Thoracic aorta endothelial cell (primary cell): ENCODE results near the gene TTC5. TPM values are rescaled to one million over a fixed set of nuclear protein-coding genes. Genes with fewer than 3 reads are reported as not detected.

Experiments
- small RNA-seq: library from RNA; depleted of rRNA; stranded (forward); fragments of <200 nt; gene quantifications from one replicate; pipeline ENCODE3, GENCODE V24; 2012
- total RNA-seq: library from RNA; depleted of rRNA; stranded (reverse); fragments of >200 nt; gene quantifications from 2 replicates; pipeline ENCODE4 v1.2.3, GENCODE V29; 2012

TTC5 gene, protein sequence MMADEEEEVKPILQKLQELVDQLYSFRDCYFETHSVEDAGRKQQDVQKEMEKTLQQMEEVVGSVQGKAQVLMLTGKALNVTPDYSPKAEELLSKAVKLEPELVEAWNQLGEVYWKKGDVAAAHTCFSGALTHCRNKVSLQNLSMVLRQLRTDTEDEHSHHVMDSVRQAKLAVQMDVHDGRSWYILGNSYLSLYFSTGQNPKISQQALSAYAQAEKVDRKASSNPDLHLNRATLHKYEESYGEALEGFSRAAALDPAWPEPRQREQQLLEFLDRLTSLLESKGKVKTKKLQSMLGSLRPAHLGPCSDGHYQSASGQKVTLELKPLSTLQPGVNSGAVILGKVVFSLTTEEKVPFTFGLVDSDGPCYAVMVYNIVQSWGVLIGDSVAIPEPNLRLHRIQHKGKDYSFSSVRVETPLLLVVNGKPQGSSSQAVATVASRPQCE
- 17.7 and 28.3 TPM in 2 replicates for total RNA-seq

DNA sequence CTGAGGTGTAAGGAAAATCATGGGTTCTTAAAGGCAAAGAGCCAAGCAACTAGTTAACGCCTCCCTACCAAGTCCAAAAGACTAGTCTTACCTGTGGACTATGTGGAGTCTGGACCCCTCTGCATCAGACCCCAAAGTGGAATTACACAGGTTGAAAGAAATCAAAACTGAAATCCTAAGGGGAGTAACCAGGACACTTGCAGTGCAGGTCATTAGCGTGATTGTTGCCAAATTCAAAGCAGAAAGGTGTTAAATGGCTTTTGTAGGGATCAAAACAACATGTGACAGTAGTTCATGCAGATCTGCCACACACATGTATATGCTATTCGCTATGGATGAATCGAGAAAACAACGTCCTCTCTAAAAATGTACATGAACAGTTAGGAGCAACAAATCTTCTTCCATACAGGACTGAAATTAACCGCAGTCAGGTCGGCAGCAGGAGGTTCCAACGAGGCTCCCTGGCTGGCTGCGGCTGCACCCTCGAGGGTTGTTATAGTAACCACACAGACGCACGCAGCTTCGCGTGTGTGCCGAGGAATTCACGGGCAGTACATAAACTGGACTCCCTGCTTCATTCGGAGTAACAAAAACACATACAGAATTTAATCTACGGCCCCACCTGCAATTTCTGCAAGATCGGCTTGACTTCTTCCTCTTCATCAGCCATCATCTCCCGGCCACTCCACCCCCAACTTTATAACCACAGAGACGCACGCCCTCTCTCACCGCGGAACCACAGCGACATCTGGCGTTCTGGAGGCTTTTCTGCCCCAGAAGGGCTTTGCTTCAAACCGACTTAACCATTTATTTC, at the start of gene TTC5:
TTC5 (minus strand) TSS at position 687 of the 814 bp plus-strand sequence; CDS start at position 673, 14 bp downstream.

DNA sequence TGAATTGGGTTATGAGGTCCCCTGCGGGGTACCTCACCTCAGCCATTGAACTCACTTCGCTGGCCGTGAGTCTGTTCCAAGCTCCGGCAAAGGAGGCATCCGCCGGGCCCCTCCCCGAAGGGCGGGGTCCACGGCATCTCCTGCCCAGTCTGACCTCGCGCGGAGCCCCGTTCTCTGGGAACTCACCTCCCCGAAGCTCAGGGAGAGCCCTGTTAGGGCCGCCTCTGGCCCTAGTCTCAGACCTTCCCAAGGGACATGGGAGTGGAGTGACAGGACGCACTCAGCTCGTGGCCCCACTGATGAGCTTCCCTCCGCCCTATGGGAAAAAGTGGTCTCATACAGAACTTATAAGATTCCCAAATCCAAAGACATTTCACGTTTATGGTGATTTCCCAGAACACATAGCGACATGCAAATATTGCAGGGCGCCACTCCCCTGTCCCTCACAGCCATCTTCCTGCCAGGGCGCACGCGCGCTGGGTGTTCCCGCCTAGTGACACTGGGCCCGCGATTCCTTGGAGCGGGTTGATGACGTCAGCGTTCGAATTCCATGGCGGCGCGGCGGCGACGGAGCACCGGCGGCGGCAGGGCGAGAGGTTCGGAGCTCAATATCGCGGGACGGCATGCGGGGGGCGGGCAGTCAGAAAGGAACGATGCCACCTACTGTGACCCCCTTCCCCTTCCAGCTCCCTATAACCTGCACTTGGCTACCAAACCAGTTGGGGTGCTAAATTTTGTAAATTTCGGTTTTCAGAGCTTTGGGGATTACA, 37.5 kb upstream of the TTC5 start, which contains the start of gene PARP2:
PARP2 (plus strand) TSS at position 544 of the 770 bp plus-strand sequence; CDS start at position 551, 7 bp downstream.

DNA sequence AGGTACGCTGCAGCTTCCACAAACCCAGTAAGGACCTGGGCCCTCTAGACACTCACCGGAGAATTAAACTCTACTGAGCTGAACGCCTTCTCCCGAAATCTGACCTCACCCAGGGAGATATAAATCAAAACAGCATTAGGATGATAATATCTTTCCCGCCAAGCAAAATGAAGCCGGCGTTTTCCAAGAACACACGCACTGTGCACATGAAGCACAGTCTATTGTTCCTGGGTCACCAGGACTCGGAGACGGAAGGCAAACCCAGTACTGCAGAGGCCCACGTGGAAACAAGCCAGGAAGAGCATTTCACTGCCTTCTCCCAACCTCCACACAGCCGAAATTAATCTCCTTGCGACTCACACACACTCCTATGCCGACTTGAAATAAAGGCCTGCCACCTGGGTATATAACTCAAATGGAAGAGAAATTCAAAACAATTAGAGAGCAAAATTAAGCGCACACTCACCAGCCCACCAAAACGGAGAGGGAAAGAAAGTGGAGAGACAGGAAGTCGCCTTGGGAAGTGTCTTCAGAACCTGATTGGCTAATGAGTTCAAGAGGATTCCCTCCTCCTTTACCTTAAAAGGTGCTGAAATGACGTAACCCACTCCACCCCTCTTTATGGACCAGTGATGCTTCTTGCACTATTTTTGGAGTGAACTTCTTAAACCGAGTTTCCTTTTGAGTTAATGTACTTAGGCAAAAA, 27.2 kb upstream of the TTC5 start, which contains the start of gene CCNB1IP1:
CCNB1IP1 (minus strand) TSS at position 492 of the 706 bp plus-strand sequence. CDS start 16,756 bp downstream, outside the sequence.

Small RNA genes within 50 kb of the gene (small RNA-seq; reads per million reads assigned to genes)
- 3.7 reads per million, percentile 71 among the genes with 10 or more reads in this experiment for gene SNORA79B
- gene SNORD126: 192 reads per million, percentile 99 among the genes with 10 or more reads in this experiment

Other genes with a start within 250 kb of the TTC5 start
- gene OR4L1, start 245.9 kb downstream of the TTC5 start, total RNA-seq: not detected in 2 replicates
- gene OR4K17, start 195.2 kb downstream of the TTC5 start, total RNA-seq: not detected in 2 replicates
- not detected in 2 replicates for gene OR4N5, start 167.1 kb downstream of the TTC5 start, total RNA-seq
- gene OR11G2, start 115.1 kb downstream of the TTC5 start, total RNA-seq: not detected in 2 replicates
- gene OR11H6, start 82.2 kb downstream of the TTC5 start, total RNA-seq: not detected in 2 replicates
- gene OR11H7, start 77.0 kb downstream of the TTC5 start, total RNA-seq: not detected in 2 replicates
- not detected in 2 replicates for gene OR11H4, start 66.7 kb downstream of the TTC5 start, total RNA-seq
- gene CCNB1IP1, start 27.3 kb upstream of the TTC5 start, total RNA-seq: 35.2 and 41.4 TPM in 2 replicates
- 21.3 and 22.3 TPM in 2 replicates for gene PARP2, start 37.7 kb upstream of the TTC5 start, total RNA-seq
- 26.5 and 34.8 TPM in 2 replicates for gene TEP1, start 107.5 kb upstream of the TTC5 start, total RNA-seq
- gene KLHL33, start 130.2 kb upstream of the TTC5 start, total RNA-seq: not detected in 2 replicates
- gene OSGEP, start 148.9 kb upstream of the TTC5 start, total RNA-seq: 39.1 and 46.2 TPM in 2 replicates
- gene APEX1, start 149.3 kb upstream of the TTC5 start, total RNA-seq: 83.8 and 85.9 TPM in 2 replicates
- gene PIP4P1, start 155.5 kb upstream of the TTC5 start, total RNA-seq: 17.2 and 18.4 TPM in 2 replicates
- 298 and 424 TPM in 2 replicates for gene PNP, start 163.5 kb upstream of the TTC5 start, total RNA-seq
- gene RNASE10, start 199.6 kb upstream of the TTC5 start, total RNA-seq: not detected in 2 replicates